Amygdala (tissue), 56 donors: ENCODE measurements around the gene SIM2.

Experiments used
- DNase-seq, 56 donors: peaks; one replicate each; lab custom pipeline; 2025; lab: John Stamatoyannopoulos, UW

SIM2 gene

DNA sequence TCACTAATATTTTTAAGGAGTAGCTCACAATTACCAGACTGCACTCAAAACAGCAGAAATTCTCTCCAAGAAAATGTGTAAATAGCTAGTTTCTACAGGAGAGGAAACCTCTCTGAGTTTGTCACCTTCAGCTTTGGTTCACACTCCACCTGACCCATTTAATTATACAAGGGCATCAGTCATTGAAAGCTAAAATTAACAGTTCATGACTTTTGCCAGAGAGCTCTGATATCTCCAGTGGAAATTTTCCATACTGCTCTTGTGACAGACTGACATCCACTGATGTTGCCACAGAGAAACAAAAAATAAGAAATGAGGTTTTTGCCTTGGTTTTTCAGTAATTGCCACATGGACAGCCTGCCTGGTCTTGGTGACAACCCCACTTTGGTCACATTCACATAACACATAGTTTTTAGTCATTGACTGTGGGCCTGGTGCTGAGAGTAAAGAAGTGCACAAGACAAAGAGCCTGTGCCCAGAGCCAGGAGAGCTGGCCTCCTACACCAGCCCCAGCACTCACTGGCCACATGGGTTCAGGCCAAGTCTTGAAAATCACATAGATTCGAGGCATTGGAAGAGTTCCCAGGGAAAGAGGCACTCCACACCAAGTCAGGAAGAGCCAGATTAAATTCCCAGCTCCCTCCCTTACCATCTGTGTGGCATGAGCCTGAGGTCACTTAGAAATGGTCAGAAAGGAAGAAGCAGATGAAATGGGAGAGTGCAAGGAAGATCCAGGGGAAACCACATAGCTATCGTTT is 13.8 kb upstream of the SIM2 start:
- DNase-seq: no peak

DNA sequence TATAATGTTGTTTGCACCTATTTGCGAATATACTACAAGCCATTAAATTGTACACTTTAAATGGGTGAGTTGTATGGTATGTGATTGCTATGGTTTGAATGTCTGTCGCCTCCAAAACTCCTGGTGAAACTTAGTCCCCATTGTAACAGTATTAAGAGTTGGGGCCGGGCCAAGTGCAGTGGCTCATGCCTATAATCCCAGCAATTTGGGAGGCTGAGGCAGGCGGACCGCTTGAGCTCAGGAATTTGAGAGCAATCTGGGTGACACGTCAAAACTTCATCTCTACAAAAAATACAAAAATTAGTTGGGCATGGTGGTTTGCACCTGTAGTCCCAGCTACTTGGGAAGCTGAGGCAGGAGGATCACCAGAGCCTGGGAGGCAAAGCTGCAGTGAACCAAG is 12.0 kb upstream of the SIM2 start:
- DNase-seq: no peak

DNA sequence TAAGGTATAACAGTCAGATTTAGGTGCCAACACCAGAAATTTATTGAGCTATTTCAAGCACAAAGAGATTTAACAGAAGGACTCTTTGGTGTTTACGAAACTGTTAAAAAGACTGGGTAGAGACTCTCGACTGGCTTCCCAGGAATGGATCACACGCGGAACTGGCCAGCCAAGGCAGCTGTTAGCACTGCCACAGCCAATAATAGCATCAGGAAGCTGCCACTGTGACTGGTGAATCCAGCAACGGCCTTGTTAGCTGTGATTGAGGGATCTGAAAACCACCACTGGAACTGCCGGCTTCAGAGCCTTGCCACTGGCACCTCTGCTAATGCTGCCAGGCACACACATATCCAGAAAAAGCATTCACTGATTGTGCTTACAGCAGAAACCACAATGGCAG is 10.6 kb upstream of the SIM2 start:
- DNase-seq: no peak

GRCh38 chr21:36689324-36689723 is 9.6 kb upstream of the SIM2 start:
- no peak for DNase-seq

DNA sequence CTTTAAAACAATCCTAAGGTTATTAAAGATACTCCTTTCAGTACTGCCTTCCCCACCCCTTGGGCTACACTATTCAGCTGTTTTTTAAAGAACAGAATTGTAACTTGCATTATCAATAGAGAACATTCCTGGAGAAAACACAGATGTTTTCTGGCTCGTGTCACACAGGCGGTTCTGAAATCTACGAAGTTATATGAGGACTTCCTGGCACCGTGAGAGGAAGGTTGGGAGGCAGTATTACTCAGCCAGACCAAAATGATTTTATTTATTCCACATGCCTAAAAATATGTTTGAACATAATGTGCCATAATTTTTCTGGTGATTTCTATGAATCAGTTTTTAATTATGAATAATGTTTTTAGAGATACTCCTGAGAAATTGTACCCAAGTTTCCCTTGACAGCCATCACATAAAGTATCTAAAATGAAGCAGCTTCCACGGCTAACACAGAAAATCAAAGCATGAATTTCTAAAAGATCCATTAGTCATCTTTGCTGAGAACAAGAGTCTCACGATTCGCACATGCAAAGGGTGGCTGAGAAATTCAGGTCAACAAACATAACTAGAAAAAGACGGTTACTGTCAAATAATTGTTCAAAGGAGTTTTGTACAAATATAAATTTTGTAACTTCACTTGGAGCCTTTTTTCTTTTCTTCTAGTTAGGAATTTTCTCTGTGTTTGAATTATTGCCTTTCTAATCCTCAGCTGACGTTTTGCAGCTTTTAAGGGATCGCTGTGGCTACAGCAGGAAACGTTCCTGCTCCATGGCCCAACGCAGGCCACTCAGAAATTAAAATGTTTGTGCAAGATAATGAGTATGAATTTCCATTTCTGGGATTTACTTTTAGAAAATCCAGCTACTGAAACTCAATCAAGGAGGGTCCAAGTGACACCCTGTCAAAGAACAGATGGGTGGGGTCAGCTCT is 8.0 kb upstream of the SIM2 start:
- DNase-seq: no peak

- no peak for DNase-seq
These were observed 7.3 kb upstream of the SIM2 start for GRCh38 chr21:36691555-36692041.

GRCh38 chr21:36692114-36692834 is 6.6 kb upstream of the SIM2 start:
- DNase-seq: no peak

GRCh38 chr21:36692835-36693488 is 6.0 kb upstream of the SIM2 start:
- no peak for DNase-seq

- DNase-seq: no peak
These were observed 5.4 kb upstream of the SIM2 start for GRCh38 chr21:36693489-36694030.

DNA sequence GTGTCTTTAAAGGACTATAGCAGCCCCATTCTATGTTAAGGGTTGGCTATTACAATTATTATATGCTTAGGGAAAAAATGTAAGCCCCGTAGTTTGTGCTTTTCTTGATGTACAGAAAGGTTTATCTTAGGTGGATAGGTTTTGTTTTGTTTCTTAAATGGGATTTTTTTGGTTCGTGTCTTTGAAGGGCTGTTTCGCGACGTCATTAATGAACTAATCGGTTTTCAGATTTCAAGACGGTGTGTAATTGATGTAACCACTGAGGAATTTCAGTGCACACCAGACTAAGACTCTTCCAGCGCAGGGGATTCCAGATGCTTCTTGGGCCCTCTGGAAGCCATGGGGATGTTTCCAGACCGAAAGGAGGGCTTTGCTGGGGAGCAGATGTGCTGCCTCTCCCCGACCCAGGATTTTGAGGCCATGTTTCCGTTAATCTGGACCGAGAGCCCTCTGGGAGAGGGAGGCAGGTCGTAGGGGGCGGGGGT is 4.8 kb upstream of the SIM2 start:
- no peak for DNase-seq

- no peak for DNase-seq
These were observed 4.2 kb upstream of the SIM2 start for GRCh38 chr21:36694593-36695282.

DNA sequence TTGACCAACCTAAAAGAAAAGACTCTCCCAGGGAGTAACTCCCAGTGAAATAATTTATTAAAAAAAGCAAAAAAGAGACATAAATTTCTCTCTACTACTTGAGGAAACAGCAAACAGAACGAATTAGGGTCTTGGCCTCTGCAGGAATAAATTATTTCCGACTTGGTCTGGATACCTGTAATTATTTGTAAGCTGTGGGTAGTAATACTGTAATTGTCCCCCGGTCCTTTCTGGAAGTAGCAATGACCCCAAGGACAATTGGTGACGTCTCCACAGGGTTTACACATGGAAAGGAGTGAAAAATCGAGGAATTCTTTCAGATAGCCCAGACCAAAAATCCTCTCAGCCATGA is 3.7 kb upstream of the SIM2 start:
- DNase-seq: no peak

GRCh38 chr21:36695671-36696389 is 3.1 kb upstream of the SIM2 start:
- no peak for DNase-seq

GRCh38 chr21:36696390-36697059 is 2.4 kb upstream of the SIM2 start:
- DNase-seq: no peak

DNA sequence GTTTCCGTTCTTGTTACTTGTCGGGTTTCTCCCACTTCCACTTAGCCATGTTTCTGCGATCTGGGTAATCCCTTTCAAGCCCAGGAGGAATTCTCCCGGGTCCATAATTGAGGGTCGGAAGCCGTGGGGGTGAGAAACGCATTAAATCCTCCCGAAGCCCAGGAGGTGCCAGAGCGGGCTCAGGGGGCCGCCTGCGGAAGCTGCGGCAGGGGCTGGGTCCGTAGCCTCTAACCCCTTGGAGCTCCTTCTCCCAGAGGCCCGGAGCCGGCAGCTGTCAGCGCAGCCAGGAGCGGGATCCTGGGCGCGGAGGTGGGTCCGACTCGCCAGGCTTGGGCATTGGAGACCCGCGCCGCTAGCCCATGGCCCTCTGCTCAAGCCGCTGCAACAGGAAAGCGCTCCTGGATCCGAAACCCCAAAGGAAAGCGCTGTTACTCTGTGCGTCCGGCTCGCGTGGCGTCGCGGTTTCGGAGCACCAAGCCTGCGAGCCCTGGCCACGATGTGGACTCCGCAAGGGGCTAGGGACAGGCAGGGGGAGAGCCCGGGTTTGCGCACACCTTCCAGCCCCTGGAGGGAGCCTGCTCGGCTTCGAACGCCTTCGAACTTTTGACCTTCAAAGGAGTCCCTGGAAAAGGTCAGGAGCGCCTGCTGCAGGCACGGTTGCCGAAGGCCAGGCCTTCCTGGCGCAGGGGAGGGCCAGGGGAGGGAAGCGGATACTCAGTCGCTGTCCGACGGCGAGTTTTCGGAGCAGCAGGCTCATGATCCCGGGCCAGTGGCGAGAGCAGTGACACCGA is 1.7 kb upstream of the SIM2 start:
- no peak for DNase-seq

DNA sequence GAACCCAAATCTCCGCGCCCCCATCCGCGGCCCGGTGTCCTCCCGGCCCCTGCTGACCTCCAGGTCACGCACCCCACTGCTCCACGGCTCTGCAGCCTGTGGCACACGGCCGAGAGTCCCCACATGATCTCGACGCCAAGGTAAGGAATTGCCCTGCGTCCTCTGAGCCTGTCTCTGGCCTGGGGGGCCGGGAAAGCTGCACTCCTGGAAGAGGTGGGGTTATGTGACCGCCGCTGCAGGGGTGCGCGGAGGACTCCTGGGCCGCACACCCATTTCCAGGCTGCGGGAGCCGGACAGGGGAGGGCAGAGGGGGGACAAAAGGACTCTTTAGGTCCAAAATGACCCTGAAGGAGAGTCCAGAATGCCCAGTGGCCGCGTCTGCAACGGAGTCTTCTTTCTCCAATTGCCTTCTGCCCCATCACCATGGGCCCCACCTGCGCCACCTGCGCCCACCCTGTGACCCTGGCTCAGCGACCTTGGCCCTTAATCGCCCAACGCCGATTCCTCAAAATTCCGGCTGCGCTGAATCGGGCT is 997 bp upstream of the SIM2 start:
- DNase-seq: no peak

GRCh38 chr21:36698385-36698980 is 432 bp upstream of the SIM2 start:
- DNase-seq: no peak
